HEK293T (cell line): ENCODE data around the gene ACBD6.

ENCODE experiments used
- CTCF ChIA-PET: fragments of 350-600 bp; formaldehyde crosslinking; extraction: SDS; loops from one replicate; lab custom pipeline; 2021; ENCODE audit warnings: antibody characterized with exemption, inconsistent platforms; lab: Yijun Ruan, JAX
- POLR2A ChIA-PET: fragments of 350-600 bp; formaldehyde crosslinking; extraction: SDS; loops from one replicate; lab custom pipeline; 2020; ENCODE audit warnings: antibody characterized with exemption, inconsistent platforms; lab: Yijun Ruan, JAX
- DNase-seq: peaks from one replicate; pipeline ENCODE4 v3.0.0; 2012; ENCODE audit warnings: mixed read lengths; ENCODE audit errors: extremely low spot score
- ARNT ChIP-seq: fragments of 450-650 bp; IDR thresholded peaks from 2 replicates; pipeline ENCODE4 v1.6.1; 2017; ENCODE audit warnings: mild to moderate bottlenecking
- BHLHE40 ChIP-seq: fragments of 450-650 bp; IDR thresholded peaks from 2 replicates; pipeline ENCODE4 v1.6.1; 2016; ENCODE audit warnings: mild to moderate bottlenecking, moderate library complexity, borderline replicate concordance
- CTBP1 ChIP-seq: fragments of 450-650 bp; IDR thresholded peaks from 2 replicates; pipeline ENCODE4 v1.6.1; 2016; ENCODE audit warnings: borderline replicate concordance
- ELF4 ChIP-seq: fragments of 450-650 bp; IDR thresholded peaks from 2 replicates; pipeline ENCODE4 v1.6.1; 2017; ENCODE audit warnings: antibody characterized with exemption
- FOXA1 ChIP-seq: fragments of 450-650 bp; IDR thresholded peaks from 2 replicates; pipeline ENCODE4 v1.6.1; 2016; ENCODE audit warnings: mild to moderate bottlenecking
- FOXK2 ChIP-seq: fragments of 450-650 bp; IDR thresholded peaks from 2 replicates; pipeline ENCODE4 v1.6.1; 2016; ENCODE audit warnings: mild to moderate bottlenecking
- FOXM1 ChIP-seq: fragments of 450-650 bp; IDR thresholded peaks from 2 replicates; pipeline ENCODE4 v1.6.1; 2017; ENCODE audit warnings: mild to moderate bottlenecking, borderline replicate concordance
- HDGF ChIP-seq: fragments of 450-650 bp; IDR thresholded peaks from 2 replicates; pipeline ENCODE4 v1.6.1; 2017; ENCODE audit warnings: antibody characterized with exemption, borderline replicate concordance
- L3MBTL2 ChIP-seq: fragments of 450-650 bp; conservative IDR thresholded peaks from 2 replicates; pipeline ENCODE4 v1.6.1; 2016; ENCODE audit warnings: mild to moderate bottlenecking
- LEF1 ChIP-seq: fragments of 450-650 bp; IDR thresholded peaks from 2 replicates; pipeline ENCODE4 v1.6.1; 2017; ENCODE audit warnings: mild to moderate bottlenecking, borderline replicate concordance
- NFRKB ChIP-seq: fragments of 450-650 bp; IDR thresholded peaks from 2 replicates; pipeline ENCODE4 v1.6.1; 2016; ENCODE audit warnings: mild to moderate bottlenecking, moderate library complexity
- PKNOX1 ChIP-seq: fragments of 450-650 bp; IDR thresholded peaks from 2 replicates; pipeline ENCODE4 v1.6.1; 2016
- SP1 ChIP-seq: fragments of 450-650 bp; IDR thresholded peaks from 2 replicates; pipeline ENCODE4 v1.6.1; 2017
- SUZ12 ChIP-seq: fragments of 450-650 bp; IDR thresholded peaks from 2 replicates; pipeline ENCODE4 v1.6.1; 2016; ENCODE audit warnings: mild to moderate bottlenecking
- TARDBP ChIP-seq: fragments of 450-650 bp; IDR thresholded peaks from 2 replicates; pipeline ENCODE4 v1.6.1; 2016
- ZNF384 ChIP-seq: fragments of 450-650 bp; IDR thresholded peaks from 2 replicates; pipeline ENCODE4 v1.6.1; 2016

The ACBD6 gene

GRCh38 chr1:180278596-180279395 lies 223.6 kb downstream of the ACBD6 start:
- DNase-seq, result no peak
- ChIA-PET POLR2A (no interaction called here), CTCF (no interaction called here)
- no peak for TF ChIP-seq CTBP1
- TF ChIP-seq ELF4, result no peak
- no peak for TF ChIP-seq PKNOX1
- no peak for TF ChIP-seq L3MBTL2
- no peak for TF ChIP-seq ARNT
- no peak for TF ChIP-seq TARDBP
- no peak for TF ChIP-seq LEF1
- no peak for TF ChIP-seq FOXA1
- TF ChIP-seq NFRKB, result no peak
- TF ChIP-seq SP1, result no peak
- no peak for TF ChIP-seq BHLHE40
- TF ChIP-seq FOXM1, result no peak
- TF ChIP-seq ZNF384, result no peak

GRCh38 chr1:180278194-180278515 lies 224.2 kb downstream of the ACBD6 start:
- DNase-seq, result no peak
- POLR2A ChIA-PET, result no interaction called here
- TF ChIP-seq FOXA1 (no peak), TARDBP (no peak), CTBP1 (no peak), ZNF384 (no peak), L3MBTL2 (no peak), SUZ12 (no peak), FOXM1 (no peak), LEF1 (no peak), SP1 (no peak), ARNT (no peak), PKNOX1 (no peak), BHLHE40 (no peak), NFRKB (no peak), HDGF (no peak), FOXK2 (no peak), ELF4 (no peak)
- CTCF ChIA-PET, result no interaction called here

- DNase-seq, result no peak
- TF ChIP-seq ELF4 (no peak), CTBP1 (no peak), SUZ12 (no peak), FOXM1 (no peak), SP1 (no peak), ZNF384 (no peak), HDGF (no peak), LEF1 (no peak), NFRKB (no peak), FOXK2 (no peak), ARNT (no peak), BHLHE40 (no peak), PKNOX1 (no peak), L3MBTL2 (no peak), TARDBP (no peak), FOXA1 (no peak)
- POLR2A ChIA-PET, result no interaction called here
- CTCF ChIA-PET, result no interaction called here
Observed at GRCh38 chr1:180277476-180278193, 224.7 kb downstream of the ACBD6 start.

GRCh38 chr1:180275726-180276125 lies 226.7 kb downstream of the ACBD6 start:
- ChIA-PET POLR2A (no interaction called here), CTCF (no interaction called here)
- DNase-seq, result no peak
- TF ChIP-seq ZNF384 (no peak), HDGF (no peak), BHLHE40 (no peak), FOXM1 (no peak)

GRCh38 chr1:180274221-180274620 lies 228.2 kb downstream of the ACBD6 start:
- POLR2A ChIA-PET, result no interaction called here
- TF ChIP-seq PKNOX1 (no peak), HDGF (no peak), NFRKB (no peak), BHLHE40 (no peak), L3MBTL2 (no peak), FOXM1 (no peak), CTBP1 (no peak), SUZ12 (no peak), ZNF384 (no peak), ARNT (no peak), FOXA1 (no peak), TARDBP (no peak), ELF4 (no peak)
- CTCF ChIA-PET, result no interaction called here
- DNase-seq, result no peak
